Smooth muscle cell of the brain vasculature (primary cell): ENCODE results near the gene KATNIP.
A peak's percentile ranks its signal among the peaks of the same experiment; 100 is the strongest.

Experiments
- DNase-seq: peaks from one replicate; pipeline ENCODE4 v3.0.0-alpha.2; 2012; ENCODE audit warnings: low read depth, low spot score

The KATNIP gene

DNA sequence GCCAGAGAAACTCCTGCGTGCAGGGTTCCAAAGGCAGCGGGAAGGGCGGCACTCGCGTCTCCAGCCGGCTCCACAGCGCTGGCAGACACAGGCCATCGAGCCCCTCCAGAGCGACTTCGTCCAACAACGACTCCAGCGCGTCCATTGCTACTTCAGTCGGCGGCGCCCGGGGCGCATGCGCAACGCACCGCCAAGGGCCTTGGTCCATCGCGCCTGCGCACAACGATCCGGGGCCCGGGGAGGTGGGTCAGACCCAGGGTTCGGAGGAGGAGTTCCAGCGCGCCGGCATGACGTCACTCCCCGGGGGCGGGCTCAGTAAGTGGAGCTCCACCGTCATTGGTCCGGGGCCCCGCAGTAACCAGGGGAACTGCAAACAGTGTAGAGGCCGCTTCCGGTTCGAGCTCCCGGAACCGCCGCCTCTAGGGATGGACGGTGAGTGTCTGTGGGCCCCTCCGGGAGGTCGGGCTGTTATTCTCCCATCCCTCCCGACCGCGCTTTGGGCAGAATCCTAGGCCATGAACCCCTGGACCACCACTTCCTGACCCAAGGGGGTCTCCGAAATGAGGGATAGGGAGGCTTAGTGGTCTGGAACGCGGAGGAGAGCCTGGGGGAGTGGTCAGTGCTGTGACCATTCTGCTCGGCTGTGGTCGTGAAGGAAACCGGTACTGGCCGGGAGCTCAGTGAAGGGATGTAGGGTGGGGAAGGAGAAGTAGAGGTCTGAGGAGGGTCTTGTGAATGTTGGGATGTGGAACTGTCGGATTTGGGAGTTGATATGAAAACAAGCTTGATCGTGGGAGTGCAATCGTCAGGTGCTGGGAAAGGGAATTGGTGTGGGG, at the start of gene KATNIP, which contains the start of gene GTF3C1:
Gene KATNIP, plus strand, starts transcription at position 399 of the 836 bp plus-strand sequence. Its CDS starts 27 bp downstream, at position 426.
Gene GTF3C1, minus strand, starts transcription at position 168 of the 836 bp plus-strand sequence. Its CDS starts 23 bp downstream, at position 145.
- DNase-seq, result peak; percentile 98

GRCh38 chr16:27500801-27501200, 49.1 kb upstream of the KATNIP start:
- DNase-seq, result no peak

GRCh38 chr16:27503662-27504061, 46.3 kb upstream of the KATNIP start:
- no peak for DNase-seq

DNA sequence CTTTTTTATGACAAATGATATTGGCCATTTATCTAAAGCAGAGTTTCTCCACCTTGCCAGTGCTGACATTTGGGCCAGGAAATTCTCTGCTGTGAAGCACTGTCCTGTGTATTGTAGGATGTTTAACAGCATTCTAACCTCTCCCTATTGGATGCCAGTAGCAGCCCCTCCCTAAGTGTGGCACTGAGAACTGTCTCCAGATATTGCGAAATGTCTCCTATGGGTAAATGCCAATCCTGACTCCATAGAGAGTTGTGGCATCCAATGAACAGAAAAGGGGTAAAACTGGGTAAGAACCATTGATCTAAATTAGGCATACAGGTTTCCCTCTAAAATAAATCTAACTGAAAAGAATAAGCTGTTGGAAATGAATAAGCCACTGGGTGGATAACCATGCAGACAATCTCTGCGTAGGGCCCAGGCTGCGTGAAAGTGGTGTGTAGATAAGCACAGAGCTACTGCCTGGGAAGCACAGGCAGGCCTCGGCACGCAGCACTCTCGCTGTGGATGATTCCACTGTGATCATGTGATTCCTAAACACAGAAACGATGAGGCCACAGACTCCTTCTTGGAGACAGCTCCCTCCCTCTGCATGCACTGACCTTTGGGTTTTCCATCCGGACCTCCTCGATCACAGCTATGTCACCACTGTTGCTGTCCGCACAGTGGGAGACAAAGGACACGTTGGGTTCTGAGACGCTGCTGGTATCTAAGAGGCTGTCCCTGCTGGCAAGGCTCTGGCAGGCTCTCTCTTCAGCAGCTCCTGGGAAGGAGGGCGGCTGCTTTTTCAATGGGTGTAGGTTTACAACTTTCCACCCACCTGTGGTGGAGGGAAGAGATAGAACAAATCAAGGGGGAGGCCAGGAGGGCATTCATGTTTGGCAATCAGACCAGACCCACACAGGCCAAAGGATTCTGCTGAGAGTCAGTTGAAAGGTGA, 44.4 kb upstream of the KATNIP start:
- DNase-seq, result no peak

- no peak for DNase-seq
Observed at GRCh38 chr16:27506771-27507170, 43.2 kb upstream of the KATNIP start.

- DNase-seq, result no peak
Observed at GRCh38 chr16:27508476-27508875, 41.5 kb upstream of the KATNIP start.

DNA sequence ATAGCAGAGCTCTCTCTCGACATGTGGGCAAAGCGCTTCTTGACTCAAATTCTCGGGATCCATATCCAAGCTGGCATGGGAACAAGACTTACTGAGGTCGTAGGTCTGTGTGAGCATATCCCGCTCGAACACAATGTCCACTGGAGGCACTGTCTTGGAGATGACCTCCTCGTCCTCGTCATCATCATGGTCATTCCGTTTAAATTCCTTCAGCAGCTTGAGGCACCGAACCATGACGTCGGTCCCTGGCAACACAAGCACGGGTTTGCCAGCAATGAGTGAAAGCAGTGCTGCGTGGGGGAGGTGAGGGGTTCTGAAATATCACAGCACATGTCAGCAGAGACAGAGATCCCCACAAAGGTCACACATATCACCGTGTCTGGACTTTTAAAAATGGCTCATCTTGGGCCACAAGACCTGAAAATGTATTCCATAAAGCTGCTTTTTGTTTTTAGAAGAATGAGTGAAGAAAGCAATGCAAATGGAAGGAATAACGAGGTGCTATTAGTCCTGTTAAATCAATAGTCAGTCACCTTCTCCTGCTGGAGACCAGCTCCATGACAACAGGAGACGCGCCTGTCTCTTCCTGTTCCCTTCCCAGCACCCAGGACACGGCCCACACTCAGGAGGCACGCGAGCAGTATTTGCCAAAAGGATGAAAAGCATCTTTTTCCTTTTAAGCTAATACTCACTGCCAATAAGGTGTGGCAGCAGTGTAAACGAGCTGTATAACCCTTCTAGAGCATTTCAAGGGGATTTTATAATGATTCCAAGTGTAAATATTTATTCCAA, 38.1 kb upstream of the KATNIP start:
- no peak for DNase-seq

GRCh38 chr16:27514806-27515205, 35.1 kb upstream of the KATNIP start:
- DNase-seq, result no peak

DNA sequence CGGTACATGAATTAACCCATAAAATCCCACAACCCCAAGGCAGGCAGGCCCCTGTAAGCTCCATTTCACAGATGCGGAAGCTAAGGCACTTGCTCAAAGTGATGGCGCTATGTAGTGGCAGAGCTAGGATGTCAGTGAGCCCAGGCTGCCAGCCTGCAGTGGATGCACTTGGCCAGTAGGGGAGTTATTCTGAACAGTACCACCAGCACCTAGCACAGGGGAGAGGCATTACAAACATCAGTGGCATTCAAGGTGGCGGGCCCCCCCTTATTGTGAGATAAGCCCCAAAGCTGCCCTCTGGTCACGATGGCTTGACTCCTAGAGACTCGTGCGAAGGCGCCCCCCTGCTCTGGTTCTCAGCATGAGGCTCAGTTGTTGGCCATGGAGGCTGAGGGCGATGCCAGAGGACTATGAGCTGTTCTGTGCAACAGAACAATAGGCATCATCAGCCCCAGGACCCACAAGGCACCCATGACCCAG, 34.0 kb upstream of the KATNIP start:
- DNase-seq, result no peak

GRCh38 chr16:27516365-27516764, 33.6 kb upstream of the KATNIP start:
- DNase-seq, result no peak

GRCh38 chr16:27517664-27518063, 32.3 kb upstream of the KATNIP start:
- no peak for DNase-seq

GRCh38 chr16:27518226-27518625, 31.7 kb upstream of the KATNIP start:
- no peak for DNase-seq

DNA sequence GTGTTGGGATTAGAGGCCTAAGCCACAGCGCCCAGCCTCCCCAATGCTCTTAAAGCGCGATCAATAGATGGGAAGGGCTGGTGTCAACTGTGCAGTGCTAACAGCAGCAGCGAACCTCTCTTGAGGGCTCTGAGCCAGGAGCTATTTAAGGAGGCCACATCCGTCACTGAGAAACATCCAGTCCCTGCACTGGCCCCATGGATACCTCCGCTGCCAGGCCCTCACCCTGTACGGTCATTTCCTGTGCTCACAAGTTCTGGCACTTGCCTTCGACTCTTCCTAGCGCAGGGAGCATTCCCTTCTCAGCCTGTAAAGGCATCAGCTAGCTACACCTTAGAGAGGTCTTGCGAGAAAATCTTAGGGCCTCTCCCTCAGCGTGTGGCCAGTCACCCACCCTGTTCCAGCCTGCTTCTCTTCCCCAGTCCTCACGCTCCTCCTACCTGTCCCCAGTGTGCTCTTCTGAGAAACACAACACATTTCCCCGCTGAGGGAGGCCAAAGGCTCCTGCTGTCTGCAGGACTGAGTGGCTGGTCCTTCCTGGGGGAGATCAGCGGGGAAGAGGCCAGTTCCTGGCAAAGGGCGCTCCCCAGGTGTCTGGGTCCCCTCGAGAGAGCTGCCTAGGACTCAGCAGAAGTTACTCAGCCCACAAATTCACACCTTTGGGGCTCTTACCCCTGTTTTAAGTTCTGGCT, 28.8 kb upstream of the KATNIP start:
- DNase-seq, result no peak

GRCh38 chr16:27522173-27522707, 27.7 kb upstream of the KATNIP start:
- DNase-seq, result no peak

DNA sequence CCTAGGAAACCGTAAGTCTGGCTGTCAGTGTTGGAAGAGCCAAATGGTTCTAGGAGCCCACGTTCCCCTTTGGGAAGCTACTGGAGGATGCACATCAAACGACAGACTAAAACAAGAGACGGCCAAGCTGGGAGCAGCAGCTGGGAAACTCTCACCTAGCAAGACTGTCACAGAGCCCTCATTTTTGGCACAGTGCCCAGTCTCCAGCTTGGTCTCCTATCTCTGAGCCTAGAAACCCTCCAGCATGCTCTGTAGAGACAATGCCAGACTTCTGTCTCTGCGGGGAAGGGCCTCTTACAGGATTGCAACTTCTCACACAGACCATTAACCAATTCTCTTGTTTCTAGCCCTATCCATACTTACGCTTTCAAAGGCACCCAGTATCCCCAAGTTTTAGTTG, 23.8 kb upstream of the KATNIP start:
- no peak for DNase-seq

- DNase-seq, result no peak
Observed at GRCh38 chr16:27528294-27528693, 21.6 kb upstream of the KATNIP start.

- DNase-seq, result no peak
Observed at GRCh38 chr16:27529962-27530361, 20.0 kb upstream of the KATNIP start.

- DNase-seq, result no peak
Observed at GRCh38 chr16:27531186-27531585, 18.8 kb upstream of the KATNIP start.

DNA sequence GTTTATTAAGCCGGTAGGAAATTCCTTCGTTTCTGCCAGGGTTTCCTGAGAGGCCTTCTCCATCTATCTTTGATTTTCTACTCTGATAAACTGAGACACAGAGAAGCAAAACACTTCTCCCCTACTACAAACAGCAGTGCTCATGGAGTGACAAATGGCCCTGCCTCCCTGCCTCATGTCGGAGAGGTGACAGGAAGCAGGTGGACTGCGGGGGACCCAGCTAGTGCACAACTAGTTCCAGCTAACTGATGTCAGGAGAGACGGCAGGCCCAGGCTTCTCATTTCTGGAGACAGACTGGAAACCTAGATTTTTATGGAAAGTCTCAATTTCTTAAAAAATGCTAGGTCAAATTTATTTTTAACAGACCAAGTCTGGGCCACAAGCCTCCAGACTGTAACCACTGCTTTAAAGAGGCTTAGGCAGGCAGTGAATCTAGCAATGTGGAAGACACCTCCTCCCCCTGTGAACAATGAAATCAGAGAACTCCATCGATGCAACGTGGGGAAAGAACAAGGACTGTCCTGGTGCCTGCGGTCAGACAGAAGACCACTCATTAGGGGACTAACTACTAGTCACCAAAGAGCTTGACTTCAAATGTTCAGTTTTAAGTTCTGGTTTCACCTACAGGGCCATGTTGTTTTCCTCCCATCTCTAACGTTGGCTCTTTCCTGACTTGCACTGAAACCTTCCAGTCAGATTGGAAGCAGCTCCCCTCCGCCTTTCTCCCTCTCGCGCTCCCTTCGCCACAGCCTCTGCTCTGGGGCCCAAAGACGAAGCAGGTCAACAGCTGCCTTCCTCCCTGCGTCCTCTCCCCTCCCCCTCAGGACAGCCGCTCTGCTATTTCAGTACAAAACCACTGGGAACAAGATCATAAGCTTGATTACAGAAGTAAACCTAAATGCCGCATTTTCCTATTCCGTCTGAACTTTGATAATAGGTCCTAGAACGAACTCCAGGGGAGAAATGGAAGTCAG, 17.8 kb upstream of the KATNIP start:
- no peak for DNase-seq
